Brain pericyte (primary cell): ENCODE measurements around the gene TRPM3.
"Not testable (repeated sequence)": the region's sequence is repeated elsewhere in the genome, so short reads cannot be mapped to it uniquely, and the experiment has no call there.

ENCODE experiments used
- DNase-seq: peaks from one replicate; pipeline ENCODE4 v3.0.0-alpha.2; 2012; ENCODE audit warnings: low read depth, low spot score

TRPM3 gene

DNA sequence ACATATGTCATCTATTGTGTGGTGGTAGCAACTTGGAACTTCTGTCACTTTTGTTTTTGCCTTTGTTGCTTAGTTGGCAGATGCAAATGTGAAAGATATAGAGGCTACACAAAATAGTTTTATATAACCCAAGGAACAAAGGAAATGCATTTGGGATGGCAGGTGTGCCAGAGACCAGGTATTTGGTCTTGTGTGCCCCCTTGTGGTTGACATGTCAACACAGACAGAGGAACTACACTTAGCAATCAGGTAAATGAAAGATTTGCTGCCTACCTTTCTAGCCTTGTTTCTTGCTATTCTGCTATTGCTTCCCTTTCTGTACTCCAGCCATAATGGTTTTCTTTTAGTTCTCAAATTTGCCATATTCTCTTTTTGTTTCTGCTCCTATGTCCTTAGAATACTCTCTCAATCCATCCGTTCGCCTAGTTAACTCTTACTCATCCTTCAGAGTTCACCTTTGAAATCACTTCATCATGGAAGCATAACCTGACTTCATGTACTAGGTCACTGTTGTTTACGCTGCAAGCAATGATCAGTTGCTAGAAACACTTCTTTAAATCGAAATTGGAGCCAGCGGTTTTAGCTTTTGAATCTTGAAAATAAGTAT is 119.5 kb downstream of the TRPM3 start:
- no peak for DNase-seq

- DNase-seq = no peak
Measured at GRCh38 chr9:70998962-70999361, 122.5 kb downstream of the TRPM3 start.

DNA sequence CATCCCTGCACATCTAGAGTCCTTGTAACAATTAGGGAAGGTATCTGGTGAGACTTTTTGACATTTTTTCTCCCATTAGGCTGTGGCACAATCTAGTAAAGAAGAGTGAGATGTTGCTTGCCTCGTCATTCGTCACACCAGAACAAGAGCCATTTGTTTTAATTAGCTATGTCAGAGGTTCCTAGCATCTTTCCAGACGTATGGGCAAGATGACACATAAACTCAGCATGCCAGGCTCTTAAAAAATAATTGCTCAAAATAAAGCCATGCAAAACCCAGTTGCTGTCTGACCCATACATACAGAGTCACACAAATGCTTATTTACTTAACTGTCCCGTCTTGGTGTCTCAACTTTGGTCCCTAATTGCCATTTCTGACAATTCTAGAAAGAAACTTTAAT is 125.9 kb downstream of the TRPM3 start:
- DNase-seq = no peak

DNA sequence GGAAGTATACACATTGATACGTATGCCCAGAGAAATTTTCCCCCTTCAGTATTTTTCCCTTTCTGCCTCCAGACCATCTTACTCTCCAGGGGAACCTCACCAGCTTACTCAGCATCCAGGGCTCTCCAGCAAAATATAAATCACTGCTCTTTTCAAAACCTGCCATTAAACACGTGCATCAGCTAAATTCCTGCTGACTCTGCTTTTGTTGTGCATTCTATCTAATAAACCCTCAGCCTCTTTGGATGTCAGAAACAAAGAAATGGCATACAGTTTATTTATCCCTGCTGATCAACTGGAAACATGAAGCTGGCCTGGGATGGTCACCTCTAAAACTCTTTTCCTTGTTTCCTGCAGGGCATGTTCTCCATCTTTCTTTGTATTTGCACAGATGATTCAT is 126.8 kb downstream of the TRPM3 start:
- DNase-seq = no peak

DNA sequence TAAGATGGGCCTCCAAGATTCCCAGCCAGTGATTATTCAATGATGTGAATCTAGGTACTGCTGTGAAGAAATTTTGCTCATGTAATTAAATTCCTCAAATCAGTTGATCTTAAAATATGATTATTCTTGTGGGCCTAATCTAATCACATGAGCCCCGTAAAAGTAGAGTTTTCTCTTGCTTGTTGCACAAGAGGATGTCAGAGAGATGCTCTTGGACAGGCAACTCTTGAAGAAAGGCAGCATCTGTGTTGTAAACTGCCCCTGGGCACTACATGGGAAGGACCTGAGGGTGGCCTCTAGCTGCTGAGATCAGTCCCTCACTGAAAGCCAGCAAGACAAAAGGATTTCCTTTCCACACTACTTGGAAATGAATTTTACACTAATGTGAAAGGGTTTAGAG is 132.9 kb downstream of the TRPM3 start:
- no peak for DNase-seq

DNA sequence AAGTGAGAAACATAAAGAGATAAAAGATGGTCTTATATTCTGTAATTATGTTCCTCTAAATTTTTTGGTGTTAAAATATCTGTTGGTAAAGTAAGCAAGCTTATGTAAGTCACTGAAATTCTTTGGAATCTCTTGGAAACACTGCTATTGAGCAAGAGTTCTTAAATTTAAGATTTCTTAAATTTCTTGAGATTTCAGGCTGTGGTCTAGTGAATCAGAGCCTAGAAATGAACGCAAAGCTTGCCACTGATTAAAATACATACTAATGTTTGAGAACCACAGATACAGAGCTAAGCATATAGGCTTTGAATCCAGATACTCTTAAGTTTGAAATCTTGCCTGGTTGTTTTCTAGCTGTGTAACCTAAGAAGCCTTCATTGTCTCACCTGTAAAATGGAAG is 133.4 kb downstream of the TRPM3 start:
- no peak for DNase-seq

DNA sequence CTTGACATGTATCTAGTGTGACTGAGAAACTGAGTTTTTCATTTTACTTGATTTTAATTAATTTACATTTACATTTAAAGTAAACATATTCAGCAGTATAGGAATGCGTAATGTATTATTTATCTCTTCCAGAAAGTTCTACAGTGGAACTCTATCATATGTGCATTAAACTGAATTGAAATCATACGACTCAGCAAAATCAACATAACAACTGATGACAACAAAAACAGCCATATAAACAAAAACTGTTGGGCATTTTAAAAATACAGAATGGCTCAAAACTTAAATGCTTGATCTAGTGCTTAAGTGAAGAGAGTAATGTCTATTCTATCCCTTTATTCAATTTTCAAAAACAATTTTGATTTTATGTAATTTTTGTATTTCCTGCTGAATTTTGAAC is 134.4 kb downstream of the TRPM3 start:
- DNase-seq = no peak

- DNase-seq = no peak
Measured at GRCh38 chr9:70983723-70984295, 137.6 kb downstream of the TRPM3 start.

DNA sequence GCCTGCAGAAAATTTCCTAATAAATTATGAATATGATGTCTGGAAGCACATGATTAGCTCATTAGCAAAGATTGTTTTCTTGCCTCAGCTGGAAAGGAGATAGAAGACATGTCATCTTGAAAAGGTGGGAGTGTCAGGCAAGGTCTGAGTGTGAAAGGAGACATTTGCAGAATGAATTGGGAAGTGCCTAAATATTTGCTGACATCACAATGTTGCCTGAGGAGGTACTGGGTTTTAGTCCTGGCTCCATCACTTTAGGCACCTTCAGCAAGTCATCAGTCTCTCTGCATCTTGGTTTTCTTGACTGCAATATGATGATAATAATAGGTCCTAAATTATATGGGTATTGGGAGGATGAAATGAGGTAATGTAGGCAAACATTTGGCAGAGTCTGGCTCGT is 140.1 kb downstream of the TRPM3 start:
- no peak for DNase-seq

DNA sequence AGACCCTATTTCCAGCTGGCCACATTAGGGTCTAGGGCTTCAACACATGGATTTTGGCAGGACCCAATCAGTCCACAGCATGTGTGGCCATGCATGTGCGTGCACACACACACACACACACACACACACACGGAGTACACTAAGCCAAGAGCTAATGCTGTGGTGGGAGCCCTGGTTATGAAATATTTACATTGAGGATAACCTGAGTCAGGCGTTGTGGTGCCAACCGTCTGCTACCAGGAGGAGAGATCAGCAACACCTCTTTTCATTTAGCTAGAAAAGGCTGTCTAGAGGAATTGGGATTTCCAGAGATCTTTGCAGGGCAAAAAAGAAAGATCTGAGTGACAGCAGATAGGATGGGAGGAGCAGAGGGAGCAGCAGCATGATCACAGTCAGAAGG is 141.5 kb downstream of the TRPM3 start:
- no peak for DNase-seq

- DNase-seq = no peak
Measured at GRCh38 chr9:70978085-70978484, 143.3 kb downstream of the TRPM3 start.

- no peak for DNase-seq
Measured at GRCh38 chr9:70975821-70976220, 145.6 kb downstream of the TRPM3 start.

GRCh38 chr9:70971723-70972122 is 149.7 kb downstream of the TRPM3 start:
- no peak for DNase-seq

GRCh38 chr9:70966380-70966779 is 155.0 kb downstream of the TRPM3 start:
- not testable (repeated sequence) for DNase-seq

- no peak for DNase-seq
Measured at GRCh38 chr9:70964861-70965260, 156.6 kb downstream of the TRPM3 start.

- no peak for DNase-seq
Measured at GRCh38 chr9:70963554-70963953, 157.9 kb downstream of the TRPM3 start.

DNA sequence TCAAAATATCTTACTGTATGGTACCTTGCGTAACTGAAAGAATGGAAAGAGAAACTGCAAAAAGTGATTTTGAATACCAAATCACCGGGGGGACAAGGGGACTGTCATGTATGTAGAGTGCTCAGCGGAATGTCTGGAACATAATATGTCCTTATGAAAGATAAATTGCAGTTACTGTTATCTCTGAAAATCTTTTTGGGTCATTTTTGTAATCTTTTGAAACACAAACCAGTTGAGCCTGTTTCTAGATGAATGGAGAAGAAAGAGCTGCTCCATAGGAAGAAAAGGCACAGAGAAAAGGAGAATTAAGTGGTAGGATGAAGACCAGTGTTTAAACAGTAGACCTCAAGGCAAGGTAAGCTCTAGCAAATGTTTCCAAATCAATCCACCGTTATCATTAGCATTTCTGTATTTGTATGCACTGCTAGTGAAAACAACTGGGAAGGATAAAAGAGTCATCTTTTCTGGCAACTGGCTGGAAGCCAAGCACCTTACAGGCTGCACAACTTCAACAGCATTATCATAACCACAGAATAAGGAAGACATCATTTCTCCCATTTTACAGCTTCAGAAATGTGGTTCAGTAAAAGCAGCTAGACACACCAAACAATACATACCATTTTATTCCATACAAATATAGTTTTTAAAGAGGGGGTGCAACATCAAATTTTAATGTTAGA is 158.5 kb downstream of the TRPM3 start:
- DNase-seq = no peak

DNA sequence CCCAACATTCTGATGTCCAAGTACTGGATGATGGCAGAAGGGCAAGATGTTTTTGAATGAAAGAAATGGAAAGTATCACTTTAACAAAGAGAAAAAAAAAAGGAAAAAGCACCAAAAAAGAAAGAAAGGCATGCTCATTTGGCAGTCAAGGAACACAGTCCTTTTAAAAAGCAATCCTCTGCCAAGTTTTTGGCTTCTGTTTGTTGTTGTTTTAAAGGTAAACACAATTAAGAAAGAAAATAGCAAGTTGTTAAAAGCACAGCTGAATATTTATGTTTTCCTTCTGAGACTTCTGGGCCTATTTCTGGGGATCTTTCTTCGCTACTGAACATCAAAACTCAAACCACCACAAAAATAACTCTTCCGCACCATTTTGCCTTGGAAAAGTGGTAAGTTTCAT is 162.1 kb downstream of the TRPM3 start:
- DNase-seq = no peak

- DNase-seq = no peak
Measured at GRCh38 chr9:70954596-70955143, 166.8 kb downstream of the TRPM3 start.

- no peak for DNase-seq
Measured at GRCh38 chr9:70954126-70954525, 167.3 kb downstream of the TRPM3 start.

- no peak for DNase-seq
Measured at GRCh38 chr9:70951749-70952727, 169.4 kb downstream of the TRPM3 start.

DNA sequence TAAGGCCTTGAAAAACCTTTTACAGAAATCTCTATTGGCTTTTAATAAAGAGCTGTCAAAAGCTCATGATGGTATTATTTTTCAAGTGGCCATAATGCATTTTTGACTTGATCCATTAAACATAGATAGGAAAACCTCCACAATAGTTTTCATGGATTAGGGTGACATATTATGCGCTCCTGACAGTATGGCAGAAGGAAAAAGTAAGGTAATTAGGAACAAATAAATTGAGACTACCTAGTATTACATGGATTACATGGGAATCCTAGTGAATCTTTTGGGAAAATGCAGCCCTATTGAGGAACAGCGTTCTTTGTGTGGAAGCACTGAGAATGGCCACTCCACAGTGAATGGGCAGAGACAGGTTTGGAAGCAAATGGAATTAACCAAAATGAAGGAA is 171.2 kb downstream of the TRPM3 start:
- DNase-seq = no peak
